ENCODE measurements around the gene RTN1.

GRCh38 chr14:59739794-59740193 lies 130.8 kb downstream of the RTN1 start:
- TF ChIP-seq CTCF (IDR thresholded peaks at IDR 0.05) = no peak
- TF ChIP-seq POLR2A (IDR thresholded peaks at IDR 0.05) = no peak
